Liver (tissue), 9 donors: ENCODE measurements around the gene ANKRD33. TPM values are rescaled to one million over a fixed set of nuclear protein-coding genes. Genes with fewer than 3 reads are reported as not detected.
A peak's percentile ranks its signal among the peaks of the same experiment; 100 is the strongest.

Source experiments
- DNase-seq: peaks from one replicate; pipeline ENCODE4 v3.0.0-alpha.2; 2017; ENCODE audit warnings: low spot score
- H3K27ac ChIP-seq, 2 donors: one replicate each; pipeline ENCODE4 v1.7.0; 2013; ENCODE audit warnings: inconsistent platforms in 2 of 2, low read length in 2 of 2, control low read depth in 1 of 2, low read depth in 1 of 2, mild to moderate bottlenecking in 1 of 2
- H3K27me3 ChIP-seq, 4 donors: one replicate each; pipeline versions ENCODE4 v1.6.1 to v1.7.0; 2013; ENCODE audit warnings: low read length in 3 of 4, inconsistent platforms in 1 of 4, mild to moderate bottlenecking in 1 of 4, moderate library complexity in 1 of 4; ENCODE audit not compliant: control insufficient read depth in 4 of 4, insufficient read depth in 4 of 4
- H3K36me3 ChIP-seq, 4 donors: one replicate each; pipeline versions ENCODE4 v1.6.1 to v1.7.0; 2013; ENCODE audit warnings: low read length in 3 of 4, mild to moderate bottlenecking in 3 of 4, low read depth in 1 of 4, moderate library complexity in 1 of 4; ENCODE audit not compliant: control insufficient read depth in 4 of 4, insufficient read depth in 3 of 4
- H3K4me1 ChIP-seq, 4 donors: one replicate each; pipeline versions ENCODE4 v1.6.1 to v1.7.0; 2013; ENCODE audit warnings: low read length in 3 of 4, mild to moderate bottlenecking in 3 of 4, moderate library complexity in 1 of 4; ENCODE audit not compliant: control insufficient read depth in 4 of 4, insufficient read depth in 4 of 4
- H3K4me3 ChIP-seq, 3 donors: one replicate each; pipeline versions ENCODE4 v1.6.1 to v1.7.0; 2013; ENCODE audit warnings: low read length in 3 of 3, control low read depth in 1 of 3, low read depth in 1 of 3, mild to moderate bottlenecking in 1 of 3
- H3K9ac ChIP-seq, 2 donors: one replicate each; pipeline ENCODE4 v1.7.0; 2013; ENCODE audit warnings: low read length in 2 of 2, mild to moderate bottlenecking in 2 of 2, moderate library complexity in 2 of 2, control low read depth in 1 of 2, low read depth in 1 of 2
- H3K9me3 ChIP-seq, 4 donors: one replicate each; pipeline versions ENCODE4 v1.6.1 to v1.7.0; 2013; ENCODE audit warnings: low read length in 3 of 4; ENCODE audit not compliant: control insufficient read depth in 4 of 4
- EGR1 ChIP-seq, 2 donors: IDR thresholded peaks; 2 replicates each; pipeline ENCODE4 v1.6.1; 2016 to 2018; ENCODE audit warnings: antibody characterized with exemption in 2 of 2, low read depth in 2 of 2
- FOXA2 ChIP-seq: IDR thresholded peaks from 2 replicates; pipeline ENCODE4 v1.6.1; 2016; ENCODE audit warnings: antibody characterized with exemption
- HNF4A ChIP-seq, 2 donors: conservative IDR thresholded peaks; 2 replicates each; pipeline ENCODE4 v1.6.1; 2016; ENCODE audit warnings: antibody characterized with exemption in 2 of 2, mild to moderate bottlenecking in 2 of 2
- JUND ChIP-seq, 2 donors: IDR thresholded peaks; 2 replicates each; pipeline ENCODE4 v1.6.1; 2016; ENCODE audit warnings: antibody characterized with exemption in 2 of 2
- NR2F2 ChIP-seq: IDR thresholded peaks from 2 replicates; pipeline ENCODE4 v1.6.1; 2016; ENCODE audit warnings: antibody characterized with exemption
- SP1 ChIP-seq: IDR thresholded peaks from 2 replicates; pipeline ENCODE4 v1.6.1; 2018; ENCODE audit warnings: antibody characterized with exemption, mild to moderate bottlenecking
- WGBS: extraction: QIAGEN DNeasy Blood & Tissue Kit; methylation state at CpG from one replicate; pipeline ENCODE4 v1.1.7; 2013; 5-methylcytosine and 5-hydroxymethylcytosine counted together
- polyA plus RNA-seq, 2 donors: library from polyadenylated mRNA; stranded (reverse) in 1 of 2; unstranded in 1 of 2; fragments of 200-250 nt in 1 of 2; fragments of >200 nt in 1 of 2; fragmentation: Nextera tagmentation in 1 of 2; extraction: Ambion mirVana in 1 of 2; gene quantifications; one replicate each; pipeline versions ENCODE4 v1.2.1 to v1.2.3, GENCODE V29; 2013 to 2015
- total RNA-seq, 2 donors: library from RNA; depleted of rRNA; stranded (reverse); fragments of >200 nt; gene quantifications; one replicate each; pipeline ENCODE4 v1.2.3, GENCODE V29; 2014
- TF ChIP-seq, protein P1 (sequence below): IDR thresholded peaks from 2 replicates; pipeline ENCODE4 v1.6.1; 2016; ENCODE audit warnings: antibody characterized with exemption
- TF ChIP-seq, protein P2 (sequence below): IDR thresholded peaks from 2 replicates; pipeline ENCODE4 v1.6.1; 2016; ENCODE audit warnings: antibody characterized with exemption, mild to moderate bottlenecking
- donor health status: healthy.
- donor health status: healthy.
- donor health status: healthy.
- donor health status: healthy.
- donor health status: healthy.

The ANKRD33 gene
- total and polyA plus RNA-seq, 4 donors: not detected

- WGBS: 73% methylated on average over 8 of the region's 8 CpGs
- Histone ChIP-seq H3K4me1 (peaks cover 4 to 13% (median 7%) of the 10 kb centered on the region in 4 donors), H3K4me3 (no peak overlapping the region), H3K9me3 (no peaks in the 10 kb centered on the region), H3K36me3 (no peaks in the 10 kb centered on the region), H3K27me3 (no peaks in the 10 kb centered on the region), H3K27ac (no peak overlapping the region), H3K9ac (no peak overlapping the region)
- no peak for DNase-seq
- no peak for TF ChIP-seq HNF4A (conservative IDR thresholded peaks at IDR 0.05)
- peak; percentile 83 for TF ChIP-seq NR2F2
Measured at GRCh38 chr12:51911788-51912711, 24.1 kb downstream of the ANKRD33 start.

DNA sequence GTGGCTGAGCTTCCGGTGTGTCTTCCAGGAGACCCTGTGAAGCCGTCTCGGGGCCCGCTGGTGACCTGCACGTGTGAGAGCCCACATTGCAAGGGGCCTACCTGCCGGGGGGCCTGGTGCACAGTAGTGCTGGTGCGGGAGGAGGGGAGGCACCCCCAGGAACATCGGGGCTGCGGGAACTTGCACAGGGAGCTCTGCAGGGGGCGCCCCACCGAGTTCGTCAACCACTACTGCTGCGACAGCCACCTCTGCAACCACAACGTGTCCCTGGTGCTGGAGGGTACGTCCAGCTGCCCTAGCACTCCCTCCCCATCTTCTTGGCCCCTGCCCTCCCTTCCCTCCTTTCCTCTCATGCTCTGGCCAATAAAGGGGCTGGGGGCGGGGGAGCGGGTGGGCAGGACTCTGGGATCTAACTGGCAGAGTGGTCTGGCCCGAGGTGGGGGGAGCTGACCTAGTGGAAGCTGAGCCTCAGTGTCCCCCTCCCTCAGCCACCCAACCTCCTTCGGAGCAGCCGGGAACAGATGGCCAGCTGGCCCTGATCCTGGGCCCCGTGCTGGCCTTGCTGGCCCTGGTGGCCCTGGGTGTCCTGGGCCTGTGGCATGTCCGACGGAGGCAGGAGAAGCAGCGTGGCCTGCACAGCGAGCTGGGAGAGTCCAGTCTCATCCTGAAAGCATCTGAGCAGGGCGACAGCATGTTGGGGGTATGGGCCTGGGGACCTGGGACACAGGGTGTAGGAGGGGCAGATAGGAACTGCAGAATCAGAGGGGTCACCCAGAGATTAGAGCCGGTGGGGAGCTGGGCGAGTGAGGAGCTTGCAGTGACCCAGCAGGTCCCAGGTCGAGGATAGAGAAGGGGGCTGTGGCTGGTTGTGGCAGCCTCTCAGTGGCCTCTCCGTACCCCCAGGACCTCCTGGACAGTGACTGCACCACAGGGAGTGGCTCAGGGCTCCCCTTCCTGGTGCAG, 25.4 kb downstream of the ANKRD33 start:
- Histone ChIP-seq H3K27me3 (no peaks in the 10 kb centered on the region), H3K9ac (no peak overlapping the region), H3K4me1 (peaks cover 2 to 13% (median 5%) of the 10 kb centered on the region in 4 donors), H3K4me3 (no peak overlapping the region), H3K36me3 (no peaks in the 10 kb centered on the region), H3K27ac (no peak overlapping the region), H3K9me3 (no peaks in the 10 kb centered on the region)
- 87% methylated on average over 30 of the region's 30 CpGs for WGBS
- DNase-seq: no peak
- TF ChIP-seq SP1 (no peak), FOXA2 (no peak), JUND (IDR thresholded peaks at IDR 0.05) (no peak), EGR1 (IDR thresholded peaks at IDR 0.05; ENCODE audit: low read depth in 2 of 2) (no peak)
- TF ChIP-seq, protein P1, sequence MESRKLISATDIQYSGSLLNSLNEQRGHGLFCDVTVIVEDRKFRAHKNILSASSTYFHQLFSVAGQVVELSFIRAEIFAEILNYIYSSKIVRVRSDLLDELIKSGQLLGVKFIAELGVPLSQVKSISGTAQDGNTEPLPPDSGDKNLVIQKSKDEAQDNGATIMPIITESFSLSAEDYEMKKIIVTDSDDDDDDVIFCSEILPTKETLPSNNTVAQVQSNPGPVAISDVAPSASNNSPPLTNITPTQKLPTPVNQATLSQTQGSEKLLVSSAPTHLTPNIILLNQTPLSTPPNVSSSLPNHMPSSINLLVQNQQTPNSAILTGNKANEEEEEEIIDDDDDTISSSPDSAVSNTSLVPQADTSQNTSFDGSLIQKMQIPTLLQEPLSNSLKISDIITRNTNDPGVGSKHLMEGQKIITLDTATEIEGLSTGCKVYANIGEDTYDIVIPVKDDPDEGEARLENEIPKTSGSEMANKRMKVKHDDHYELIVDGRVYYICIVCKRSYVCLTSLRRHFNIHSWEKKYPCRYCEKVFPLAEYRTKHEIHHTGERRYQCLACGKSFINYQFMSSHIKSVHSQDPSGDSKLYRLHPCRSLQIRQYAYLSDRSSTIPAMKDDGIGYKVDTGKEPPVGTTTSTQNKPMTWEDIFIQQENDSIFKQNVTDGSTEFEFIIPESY: no peak
- TF ChIP-seq, protein P2, sequence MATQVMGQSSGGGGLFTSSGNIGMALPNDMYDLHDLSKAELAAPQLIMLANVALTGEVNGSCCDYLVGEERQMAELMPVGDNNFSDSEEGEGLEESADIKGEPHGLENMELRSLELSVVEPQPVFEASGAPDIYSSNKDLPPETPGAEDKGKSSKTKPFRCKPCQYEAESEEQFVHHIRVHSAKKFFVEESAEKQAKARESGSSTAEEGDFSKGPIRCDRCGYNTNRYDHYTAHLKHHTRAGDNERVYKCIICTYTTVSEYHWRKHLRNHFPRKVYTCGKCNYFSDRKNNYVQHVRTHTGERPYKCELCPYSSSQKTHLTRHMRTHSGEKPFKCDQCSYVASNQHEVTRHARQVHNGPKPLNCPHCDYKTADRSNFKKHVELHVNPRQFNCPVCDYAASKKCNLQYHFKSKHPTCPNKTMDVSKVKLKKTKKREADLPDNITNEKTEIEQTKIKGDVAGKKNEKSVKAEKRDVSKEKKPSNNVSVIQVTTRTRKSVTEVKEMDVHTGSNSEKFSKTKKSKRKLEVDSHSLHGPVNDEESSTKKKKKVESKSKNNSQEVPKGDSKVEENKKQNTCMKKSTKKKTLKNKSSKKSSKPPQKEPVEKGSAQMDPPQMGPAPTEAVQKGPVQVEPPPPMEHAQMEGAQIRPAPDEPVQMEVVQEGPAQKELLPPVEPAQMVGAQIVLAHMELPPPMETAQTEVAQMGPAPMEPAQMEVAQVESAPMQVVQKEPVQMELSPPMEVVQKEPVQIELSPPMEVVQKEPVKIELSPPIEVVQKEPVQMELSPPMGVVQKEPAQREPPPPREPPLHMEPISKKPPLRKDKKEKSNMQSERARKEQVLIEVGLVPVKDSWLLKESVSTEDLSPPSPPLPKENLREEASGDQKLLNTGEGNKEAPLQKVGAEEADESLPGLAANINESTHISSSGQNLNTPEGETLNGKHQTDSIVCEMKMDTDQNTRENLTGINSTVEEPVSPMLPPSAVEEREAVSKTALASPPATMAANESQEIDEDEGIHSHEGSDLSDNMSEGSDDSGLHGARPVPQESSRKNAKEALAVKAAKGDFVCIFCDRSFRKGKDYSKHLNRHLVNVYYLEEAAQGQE: no peak
